PC-9 (cell line): ENCODE data around the gene MSANTD7. TPM values are rescaled to one million over a fixed set of nuclear protein-coding genes. Genes with fewer than 3 reads are reported as not detected.
"Not testable (repeated sequence)": the region's sequence is repeated elsewhere in the genome, so short reads cannot be mapped to it uniquely, and the experiment has no call there.

Source experiments
- BruUV-seq: library from RNA; stranded (reverse); fragments of 400-500 nt; replicated peaks from 2 replicates; lab custom pipeline; 2021; lab: Mats Ljungman, UMichigan
- CTCF ChIA-PET: fragments of 300-600 bp; sonication (Branson Sonifier 250); formaldehyde crosslinking; loops from one replicate; lab custom pipeline; 2022; ENCODE audit warnings: antibody characterized with exemption; lab: Charles Lee
- POLR2A ChIA-PET: fragments of 300-600 bp; sonication (Branson Sonifier 250); formaldehyde crosslinking; loops from one replicate; lab custom pipeline; 2022; ENCODE audit warnings: antibody characterized with exemption; ENCODE audit not compliant: unreplicated experiment; lab: Charles Lee
- DNase-seq, 2 experiments: peaks; one replicate each; pipeline versions ENCODE4 v3.0.0 to v3.0.0-alpha.2; 2015 to 2022; ENCODE audit warnings: mixed read lengths in 1 of 2
- H2AFZ ChIP-seq: fragments of 200-600 bp; sonication (generic); 2 replicates; pipeline ENCODE4 v1.8.1; 2017; ENCODE audit warnings: antibody characterized with exemption
- H3F3A ChIP-seq: fragments of 200-600 bp; sonication (generic); 2 replicates; pipeline ENCODE4 v1.8.1; 2017; ENCODE audit warnings: antibody characterized with exemption, mild to moderate bottlenecking, low read depth; ENCODE audit not compliant: insufficient read depth
- H3K27ac ChIP-seq: fragments of 200-600 bp; sonication (generic); 2 replicates; pipeline ENCODE4 v1.6.1; 2016; ENCODE audit warnings: mixed run types
- H3K27me3 ChIP-seq: fragments of 200-600 bp; sonication (generic); 2 replicates; pipeline ENCODE4 v1.6.1; 2016; ENCODE audit warnings: low read depth, mixed run types; ENCODE audit not compliant: insufficient read depth
- H3K36me3 ChIP-seq: fragments of 200-600 bp; sonication (generic); 2 replicates; pipeline ENCODE4 v1.6.1; 2016; ENCODE audit warnings: low read depth, mixed run types
- H3K4me1 ChIP-seq: fragments of 200-600 bp; sonication (generic); replicated peaks from 2 replicates; pipeline ENCODE4 v1.6.1; 2016; ENCODE audit warnings: mixed run types; ENCODE audit not compliant: insufficient read depth
- H3K4me2 ChIP-seq: fragments of 200-600 bp; sonication (generic); 2 replicates; pipeline ENCODE4 v1.6.1; 2017; ENCODE audit warnings: mixed run types
- H3K4me3 ChIP-seq: fragments of 200-600 bp; sonication (generic); 2 replicates; pipeline ENCODE4 v1.6.1; 2016; ENCODE audit warnings: mixed run types
- H3K79me2 ChIP-seq: fragments of 200-600 bp; sonication (generic); 2 replicates; pipeline ENCODE4 v1.6.1; 2017; ENCODE audit warnings: low read depth, mixed run types
- H3K9me2 ChIP-seq: fragments of 200-600 bp; sonication (generic); 2 replicates; pipeline ENCODE4 v1.8.1; 2017; ENCODE audit warnings: mild to moderate bottlenecking; ENCODE audit not compliant: insufficient read depth
- H3K9me3 ChIP-seq: fragments of 200-600 bp; sonication (generic); 2 replicates; pipeline ENCODE4 v1.8.1; 2016; ENCODE audit warnings: low read depth; ENCODE audit not compliant: insufficient read depth
- H4K20me1 ChIP-seq: fragments of 200-600 bp; sonication (generic); 2 replicates; pipeline ENCODE4 v1.8.1; 2017; ENCODE audit not compliant: insufficient read depth
- EZH2 ChIP-seq: fragments of 200-600 bp; sonication (generic); IDR thresholded peaks from 2 replicates; pipeline ENCODE4 v1.8.0; 2017; ENCODE audit warnings: antibody characterized with exemption, low read depth
- intact Hi-C: fragments of 100-400 bp; cut with micrococcal nuclease; formaldehyde crosslinking; loops from one replicate; pipeline ENCODE4 v1.10.0; 2022; ENCODE audit not compliant: unreplicated experiment
- total RNA-seq: library from RNA; stranded (reverse); gene quantifications from 2 replicates; pipeline ENCODE4 v1.2.3, GENCODE V29; 2021
- TF ChIP-seq, protein P1 (sequence below): fragments of 200-600 bp; sonication (generic); conservative IDR thresholded peaks from 2 replicates; pipeline ENCODE4 v1.6.1; 2017; ENCODE audit warnings: mixed run types, antibody characterized with exemption, mild to moderate bottlenecking, moderate library complexity

Gene MSANTD7
- total RNA-seq, 1 experiment from 2014 or later = 11.6 TPM

DNA sequence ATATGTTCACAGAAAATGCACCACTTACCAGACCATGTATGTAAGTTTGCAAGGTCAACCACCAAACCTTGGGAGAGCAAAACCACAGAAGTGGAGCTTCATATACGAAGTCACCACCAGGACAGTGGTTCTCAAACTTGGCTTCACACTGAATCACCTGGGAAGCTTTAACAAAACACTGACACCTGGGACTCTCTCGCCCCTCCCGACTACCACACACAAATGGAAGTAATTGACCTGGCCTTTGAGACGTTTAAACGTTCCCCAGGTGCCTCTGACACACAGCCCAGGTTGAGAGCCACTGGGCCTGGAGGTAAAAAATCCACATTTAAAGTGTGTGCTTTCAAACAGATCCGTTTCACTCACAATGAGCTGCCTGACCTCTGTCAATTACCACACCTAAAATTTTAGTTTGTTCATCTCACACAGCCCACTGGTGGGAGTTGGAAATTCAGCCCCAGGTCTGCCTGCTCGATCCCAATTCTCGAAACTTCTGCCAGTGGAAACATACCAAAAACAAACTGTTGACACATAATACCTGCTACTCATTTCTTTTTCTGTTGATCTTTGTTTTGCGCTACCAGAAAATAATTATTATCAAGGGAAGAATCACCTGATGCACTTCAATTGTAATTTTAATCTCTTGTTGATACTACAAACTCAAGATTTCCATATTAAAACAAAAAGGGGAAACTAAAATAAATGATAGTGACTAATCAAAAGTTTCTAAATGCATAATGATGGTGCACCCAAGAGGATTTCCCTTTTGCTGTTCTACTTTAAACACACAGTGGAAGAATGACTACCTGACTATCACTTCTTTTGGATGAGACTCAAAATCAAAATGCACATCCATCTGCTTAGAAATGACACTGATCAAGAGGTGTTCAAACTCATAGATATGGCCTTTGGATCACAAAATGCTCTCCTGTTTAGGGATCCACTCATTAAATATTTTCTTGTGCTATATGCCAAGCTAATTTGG, 26.8 kb upstream of the MSANTD7 start:
- intact Hi-C loops = no loop called here
- no TSS peak for BruUV-seq
- CTCF ChIA-PET = no interaction called here
- DNase-seq = no peak
- H3K9me2 ChIP-seq = no peaks in the 10 kb centered on the region
- no peaks in the 10 kb centered on the region for H4K20me1 ChIP-seq
- H3K9me3 ChIP-seq = no peaks in the 10 kb centered on the region
- no peak overlapping the region for H3K27ac ChIP-seq
- no peaks in the 10 kb centered on the region for H3F3A ChIP-seq
- H2AFZ ChIP-seq = no peak overlapping the region
- no peak overlapping the region for H3K4me3 ChIP-seq
- no peaks in the 10 kb centered on the region for H3K27me3 ChIP-seq
- no peaks in the 10 kb centered on the region for H3K36me3 ChIP-seq
- POLR2A ChIA-PET = no interaction called here
- no peaks in the 10 kb centered on the region for H3K79me2 ChIP-seq
- peaks cover 6% of the 10 kb centered on the region; the same call in 1 of the 2 replicates for H3K4me1 ChIP-seq
- no peak for TF ChIP-seq EZH2
- TF ChIP-seq, protein P1, sequence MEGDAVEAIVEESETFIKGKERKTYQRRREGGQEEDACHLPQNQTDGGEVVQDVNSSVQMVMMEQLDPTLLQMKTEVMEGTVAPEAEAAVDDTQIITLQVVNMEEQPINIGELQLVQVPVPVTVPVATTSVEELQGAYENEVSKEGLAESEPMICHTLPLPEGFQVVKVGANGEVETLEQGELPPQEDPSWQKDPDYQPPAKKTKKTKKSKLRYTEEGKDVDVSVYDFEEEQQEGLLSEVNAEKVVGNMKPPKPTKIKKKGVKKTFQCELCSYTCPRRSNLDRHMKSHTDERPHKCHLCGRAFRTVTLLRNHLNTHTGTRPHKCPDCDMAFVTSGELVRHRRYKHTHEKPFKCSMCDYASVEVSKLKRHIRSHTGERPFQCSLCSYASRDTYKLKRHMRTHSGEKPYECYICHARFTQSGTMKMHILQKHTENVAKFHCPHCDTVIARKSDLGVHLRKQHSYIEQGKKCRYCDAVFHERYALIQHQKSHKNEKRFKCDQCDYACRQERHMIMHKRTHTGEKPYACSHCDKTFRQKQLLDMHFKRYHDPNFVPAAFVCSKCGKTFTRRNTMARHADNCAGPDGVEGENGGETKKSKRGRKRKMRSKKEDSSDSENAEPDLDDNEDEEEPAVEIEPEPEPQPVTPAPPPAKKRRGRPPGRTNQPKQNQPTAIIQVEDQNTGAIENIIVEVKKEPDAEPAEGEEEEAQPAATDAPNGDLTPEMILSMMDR = no peak
- no peak overlapping the region for H3K4me2 ChIP-seq

DNA sequence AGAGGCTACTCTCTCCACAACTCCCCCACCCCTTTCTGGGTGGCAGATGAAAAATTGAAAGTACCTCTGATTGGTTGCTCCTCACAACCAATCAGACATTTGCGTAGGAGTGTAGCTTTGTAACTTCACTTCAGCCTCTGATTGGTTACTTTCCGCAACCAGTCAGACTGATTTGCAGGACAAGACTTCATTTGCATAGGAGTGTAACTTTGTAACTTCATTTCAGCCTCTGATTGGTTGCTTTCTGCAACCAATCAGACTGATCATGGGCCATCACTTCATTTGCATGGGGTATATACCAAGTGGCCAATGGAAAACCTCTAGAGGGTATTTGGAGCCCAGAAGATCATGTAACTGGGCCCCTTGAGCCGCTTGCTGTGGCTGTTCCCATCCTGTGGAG, 25.8 kb upstream of the MSANTD7 start:
- Histone ChIP-seq H3K4me3 (no peak overlapping the region), H4K20me1 (no peaks in the 10 kb centered on the region), H3F3A (no peaks in the 10 kb centered on the region), H3K27me3 (no peaks in the 10 kb centered on the region), H3K4me2 (no peak overlapping the region), H3K36me3 (no peaks in the 10 kb centered on the region), H2AFZ (no peak overlapping the region), H3K9me2 (no peaks in the 10 kb centered on the region), H3K9me3 (no peaks in the 10 kb centered on the region), H3K4me1 (peaks cover 6% of the 10 kb centered on the region; the same call in 1 of the 2 replicates), H3K79me2 (no peaks in the 10 kb centered on the region), H3K27ac (no peak overlapping the region)
- BruUV-seq = no TSS peak
- TF ChIP-seq, protein P1 = no peak
- no peak for TF ChIP-seq EZH2
- CTCF ChIA-PET = no interaction called here
- intact Hi-C loops = no loop called here
- DNase-seq = no peak
- POLR2A ChIA-PET = no interaction called here

- intact Hi-C loops = no loop called here
- peaks cover 15% of the 10 kb centered on the region for H3F3A ChIP-seq
- H3K27ac ChIP-seq = no peak overlapping the region
- no TSS peak for BruUV-seq
- H3K27me3 ChIP-seq = no peaks in the 10 kb centered on the region
- ChIA-PET CTCF (interaction anchor here (0.6 to 0.7 kb wide), 2 partner anchors 7 to 33 kb away, joined by 4 to 7 read pairs; no protein-coding TSS in a partner anchor), POLR2A (no interaction called here)
- no peaks in the 10 kb centered on the region for H3K9me2 ChIP-seq
- DNase-seq = no peak
- H3K4me2 ChIP-seq = no peak overlapping the region
- H3K9me3 ChIP-seq = no peaks in the 10 kb centered on the region
- no peaks in the 10 kb centered on the region for H4K20me1 ChIP-seq
- H3K4me3 ChIP-seq = no peak overlapping the region
- no peaks in the 10 kb centered on the region for H3K79me2 ChIP-seq
- H3K36me3 ChIP-seq = no peaks in the 10 kb centered on the region
- no peak for TF ChIP-seq EZH2
- TF ChIP-seq, protein P1 = no peak
- peaks cover 23% of the 10 kb centered on the region for H3K4me1 ChIP-seq
- H2AFZ ChIP-seq = no peak overlapping the region
Observed at GRCh38 chr10:14815681-14816080, 22.4 kb upstream of the MSANTD7 start.

GRCh38 chr10:14816717-14817116, 21.4 kb upstream of the MSANTD7 start:
- H3K27ac ChIP-seq, H4K20me1 ChIP-seq, H3K9me3 ChIP-seq, CTCF ChIA-PET, POLR2A ChIA-PET, H2AFZ ChIP-seq, H3K9me2 ChIP-seq, intact Hi-C loops, H3K4me3 ChIP-seq, H3K79me2 ChIP-seq, BruUV-seq, H3K4me2 ChIP-seq, H3K36me3 ChIP-seq, DNase-seq, H3K27me3 ChIP-seq: not testable (repeated sequence)
- H3K4me1 ChIP-seq = peaks cover 26% of the 10 kb centered on the region
- peaks cover 18% of the 10 kb centered on the region for H3F3A ChIP-seq
